Prostate gland (tissue), 2 donors: ENCODE data around the gene ADORA3. TPM values are rescaled to one million over a fixed set of nuclear protein-coding genes. Genes with fewer than 3 reads are reported as not detected.

ENCODE experiments used
- DNase-seq: peaks from one replicate; pipeline ENCODE4 v3.0.0-alpha.2; 2019; ENCODE audit warnings: low spot score
- H3K27ac ChIP-seq, 2 donors: fragments of 200-600 bp; sonication (generic); 2 replicates each; pipeline ENCODE4 v1.5.1; 2017 to 2019
- H3K27me3 ChIP-seq: fragments of 200-600 bp; sonication (generic); replicated peaks from 2 replicates; pipeline ENCODE4 v1.5.1; 2019; ENCODE audit not compliant: insufficient read depth
- H3K36me3 ChIP-seq, 2 donors: fragments of 200-600 bp; sonication (generic); 1 replicate in 1 of 2; 2 replicates in 1 of 2; pipeline versions ENCODE4 v1.5.1 to v1.8.1; 2017 to 2019
- H3K4me1 ChIP-seq: fragments of 200-600 bp; sonication (generic); replicated peaks from 2 replicates; pipeline ENCODE4 v1.5.1; 2019
- H3K4me3 ChIP-seq, 2 donors: fragments of 200-600 bp; sonication (generic); 2 replicates each; pipeline ENCODE4 v1.5.1; 2017 to 2019
- H3K9me3 ChIP-seq: fragments of 200-600 bp; sonication (generic); 2 replicates; pipeline ENCODE4 v1.5.1; 2017
- CTCF ChIP-seq, 4 experiments: fragments of 200-600 bp in 2 of 4; fragments of 450-650 bp in 2 of 4; sonication (generic) in 2 of 4; IDR thresholded peaks; 1 replicate in 3 of 4; 2 replicates in 1 of 4; pipeline ENCODE4 v1.5.1; 2016 to 2019; ENCODE audit warnings: antibody characterized with exemption in 4 of 4, mild to moderate bottlenecking in 2 of 4, moderate library complexity in 2 of 4
- POLR2A ChIP-seq: fragments of 450-650 bp; IDR thresholded peaks from one replicate; pipeline ENCODE4 v1.6.1; 2016; ENCODE audit warnings: antibody characterized with exemption, mild to moderate bottlenecking
- POLR2AphosphoS5 ChIP-seq: sonication (generic); formaldehyde crosslinking; IDR thresholded peaks from one replicate; pipeline ENCODE4 v1.6.1; 2017; ENCODE audit warnings: antibody characterized with exemption
- WGBS: methylation state at CpG from one replicate; pipeline ENCODE4 v1.1.5; 2018; 5-methylcytosine and 5-hydroxymethylcytosine counted together
- intact Hi-C: fragments of 100-400 bp; cut with DNase I; formaldehyde crosslinking; loops from one replicate; pipeline ENCODE4 v1.14.2; 2022
- total RNA-seq, 2 donors: library from RNA; depleted of rRNA; stranded (reverse); fragments of >200 nt; gene quantifications; one replicate each; pipeline ENCODE4 v1.1.0, GENCODE V29; 2016

Gene ADORA3
- total RNA-seq, 2 donors from 2014 or later, result 2.0 to 2.9 TPM

GRCh38 chr1:111462370-111463028, 40.9 kb downstream of the ADORA3 start:
- Histone ChIP-seq H3K9me3 (no peaks in the 10 kb centered on the region), H3K27me3 (no peaks in the 10 kb centered on the region), H3K4me3 (no peak overlapping the region), H3K27ac (no peak overlapping the region), H3K36me3 (peaks cover 0 to 5% of the 10 kb centered on the region in 2 donors), H3K4me1 (no peaks in the 10 kb centered on the region)
- intact Hi-C loops, result no loop called here
- TF ChIP-seq POLR2AphosphoS5 (no peak), POLR2A (no peak), CTCF (IDR thresholded peaks at IDR 0.05) (no peak)
- DNase-seq, result no peak
- WGBS, result 83% methylated on average over 4 of the region's 4 CpGs

GRCh38 chr1:111461765-111462164, 41.7 kb downstream of the ADORA3 start:
- DNase-seq, result no peak
- H3K9me3 ChIP-seq, result no peaks in the 10 kb centered on the region
- no peak overlapping the region for H3K27ac ChIP-seq
- H3K27me3 ChIP-seq, result no peaks in the 10 kb centered on the region
- intact Hi-C loops, result no loop called here
- peaks cover 0 to 5% of the 10 kb centered on the region in 2 donors for H3K36me3 ChIP-seq
- 93% methylated on average over 6 of the region's 6 CpGs for WGBS
- H3K4me3 ChIP-seq, result no peak overlapping the region
- no peaks in the 10 kb centered on the region for H3K4me1 ChIP-seq
- TF ChIP-seq POLR2A (no peak), POLR2AphosphoS5 (no peak), CTCF (IDR thresholded peaks at IDR 0.05) (no peak)

- peaks cover 0 to 5% of the 10 kb centered on the region in 2 donors for H3K36me3 ChIP-seq
- 90% methylated on average over 3 of the region's 3 CpGs for WGBS
These were observed 47.8 kb downstream of the ADORA3 start for GRCh38 chr1:111455642-111456031.

GRCh38 chr1:111454859-111455641, 48.4 kb downstream of the ADORA3 start:
- no peaks in the 10 kb centered on the region for H3K4me1 ChIP-seq
- no peak overlapping the region for H3K4me3 ChIP-seq
- TF ChIP-seq POLR2A, result no peak
- no peak for TF ChIP-seq POLR2AphosphoS5
- TF ChIP-seq CTCF (IDR thresholded peaks at IDR 0.05), result no peak
- no peaks in the 10 kb centered on the region for H3K27me3 ChIP-seq
- no peak for DNase-seq
- intact Hi-C loops, result no loop called here
- H3K27ac ChIP-seq, result no peak overlapping the region
- WGBS, result 60% methylated on average over 5 of the region's 5 CpGs
- peaks cover 0 to 5% of the 10 kb centered on the region in 2 donors for H3K36me3 ChIP-seq
- no peaks in the 10 kb centered on the region for H3K9me3 ChIP-seq

More at GRCh38 chr1:111455642-111456031, 47.8 kb downstream of the ADORA3 start:
- Histone ChIP-seq H3K27ac (no peak overlapping the region), H3K4me3 (no peak overlapping the region), H3K9me3 (no peaks in the 10 kb centered on the region), H3K4me1 (no peaks in the 10 kb centered on the region), H3K27me3 (no peaks in the 10 kb centered on the region)
- TF ChIP-seq CTCF (IDR thresholded peaks at IDR 0.05) (no peak), POLR2AphosphoS5 (no peak), POLR2A (no peak)
- no peak for DNase-seq
- intact Hi-C loops, result no loop called here

GRCh38 chr1:111453706-111454105, 49.7 kb downstream of the ADORA3 start:
- intact Hi-C loops, result no loop called here
- no peak for DNase-seq
- WGBS, result 78% methylated on average over 3 of the region's 3 CpGs
- Histone ChIP-seq H3K4me1 (no peaks in the 10 kb centered on the region), H3K27me3 (no peaks in the 10 kb centered on the region), H3K9me3 (no peaks in the 10 kb centered on the region), H3K4me3 (no peak overlapping the region), H3K36me3 (no peaks in the 10 kb centered on the region), H3K27ac (no peak overlapping the region)
- TF ChIP-seq POLR2AphosphoS5 (no peak), POLR2A (no peak), CTCF (IDR thresholded peaks at IDR 0.05) (no peak)
